Measurements from ENCODE around the gene ARL1. TPM values are rescaled to one million over a fixed set of nuclear protein-coding genes. Genes with fewer than 3 reads are reported as not detected.
"Not testable (repeated sequence)": the region's sequence is repeated elsewhere in the genome, so short reads cannot be mapped to it uniquely, and the experiment has no call there.

ARL1 gene
- 100 to 1,000 TPM; 126 to 163 (median 158) TPM for polyA plus RNA-seq (ENCODE audit: insufficient read length in 4 of 4)

GRCh38 chr12:101407436-101408345 lies at the start of gene ARL1:
Gene ARL1 (minus strand): TSS chr12:101407772. CDS start chr12:101407645, 127 bp downstream.
- DNase-seq (ENCODE audit: low read depth in 4 of 4, low spot score in 3 of 4): peak; percentile 81 to 89 (median 86)

GRCh38 chr12:101455685-101456084 lies 48.1 kb upstream of the ARL1 start:
- no peak for DNase-seq (ENCODE audit: low read depth in 4 of 4, low spot score in 3 of 4)

- DNase-seq (ENCODE audit: low read depth in 4 of 4, low spot score in 3 of 4): no peak
Observed at GRCh38 chr12:101441461-101442224, 34.1 kb upstream of the ARL1 start.

GRCh38 chr12:101439236-101439635 lies 31.7 kb upstream of the ARL1 start:
- DNase-seq (ENCODE audit: low read depth in 4 of 4, low spot score in 3 of 4): no peak

GRCh38 chr12:101436136-101436535 lies 28.6 kb upstream of the ARL1 start:
- DNase-seq (ENCODE audit: low read depth in 4 of 4, low spot score in 3 of 4): peak in 2 of 4 donors; percentile 4 to 30

GRCh38 chr12:101430456-101430855 lies 22.9 kb upstream of the ARL1 start:
- no peak for DNase-seq (ENCODE audit: low read depth in 4 of 4, low spot score in 3 of 4)

GRCh38 chr12:101424620-101425019 lies 17.0 kb upstream of the ARL1 start:
- no peak for DNase-seq (ENCODE audit: low read depth in 4 of 4, low spot score in 3 of 4)

- DNase-seq (ENCODE audit: low read depth in 4 of 4, low spot score in 3 of 4): not testable (repeated sequence)
Observed at GRCh38 chr12:101422066-101422465, 14.5 kb upstream of the ARL1 start.

- no peak for DNase-seq (ENCODE audit: low read depth in 4 of 4, low spot score in 3 of 4)
Observed at GRCh38 chr12:101415228-101415627, 7.7 kb upstream of the ARL1 start.

- DNase-seq (ENCODE audit: low read depth in 4 of 4, low spot score in 3 of 4): peak; percentile 22 to 41 (median 38)
Observed at GRCh38 chr12:101414533-101415119, 7.1 kb upstream of the ARL1 start.

GRCh38 chr12:101410169-101410568 lies 2.6 kb upstream of the ARL1 start:
- DNase-seq (ENCODE audit: low read depth in 4 of 4, low spot score in 3 of 4): not testable (repeated sequence)

GRCh38 chr12:101407049-101407435 lies 530 bp downstream of the ARL1 start:
- peak in 3 of 4 donors; percentile 29 to 49 (median 32) for DNase-seq (ENCODE audit: low read depth in 4 of 4, low spot score in 3 of 4)

- DNase-seq (ENCODE audit: low read depth in 4 of 4, low spot score in 3 of 4): not testable (repeated sequence)
Observed at GRCh38 chr12:101391181-101391580, 16.4 kb downstream of the ARL1 start.

- no peak for DNase-seq (ENCODE audit: low read depth in 4 of 4, low spot score in 3 of 4)
Observed at GRCh38 chr12:101379149-101379548, 28.4 kb downstream of the ARL1 start.

- DNase-seq (ENCODE audit: low read depth in 4 of 4, low spot score in 3 of 4): no peak
Observed at GRCh38 chr12:101375573-101375972, 32.0 kb downstream of the ARL1 start.

- DNase-seq (ENCODE audit: low read depth in 4 of 4, low spot score in 3 of 4): no peak
Observed at GRCh38 chr12:101372431-101372830, 35.1 kb downstream of the ARL1 start.

GRCh38 chr12:101368016-101368415 lies 39.6 kb downstream of the ARL1 start:
- DNase-seq (ENCODE audit: low read depth in 4 of 4, low spot score in 3 of 4): no peak

GRCh38 chr12:101361455-101361854 lies 46.1 kb downstream of the ARL1 start:
- no peak for DNase-seq (ENCODE audit: low read depth in 4 of 4, low spot score in 3 of 4)

GRCh38 chr12:101356794-101357193 lies 50.8 kb downstream of the ARL1 start:
- DNase-seq (ENCODE audit: low read depth in 4 of 4, low spot score in 3 of 4): no peak

GRCh38 chr12:101351682-101352081 lies 55.9 kb downstream of the ARL1 start:
- no peak for DNase-seq (ENCODE audit: low read depth in 4 of 4, low spot score in 3 of 4)

GRCh38 chr12:101343893-101344292 lies 63.7 kb downstream of the ARL1 start:
- no peak for DNase-seq (ENCODE audit: low read depth in 4 of 4, low spot score in 3 of 4)
